Skin of body (tissue), 2 donors: Measurements from ENCODE around the gene RTP2. TPM values are rescaled to one million over a fixed set of nuclear protein-coding genes. Genes with fewer than 3 reads are reported as not detected.

Experiments
- DNase-seq: peaks from one replicate; lab custom pipeline; 2025; lab: John Stamatoyannopoulos, UW
- total RNA-seq: library from RNA; depleted of rRNA; stranded (reverse); fragments of >200 nt; gene quantifications from one replicate; pipeline ENCODE4 v1.2.3, GENCODE V29; 2014

Gene RTP2
- total RNA-seq, result not detected

GRCh38 chr3:187702507-187703033 is at the start of gene RTP2:
Gene RTP2, minus strand, starts transcription at chr3:187702557. Its CDS starts 429 bp downstream, at chr3:187702128.
- no peak for DNase-seq

- DNase-seq, result peak; percentile 53
Observed at GRCh38 chr3:187750513-187751123, 48.3 kb upstream of the RTP2 start.

GRCh38 chr3:187750006-187750512 is 47.7 kb upstream of the RTP2 start:
- peak; percentile 72 for DNase-seq

GRCh38 chr3:187748050-187748481 is 45.7 kb upstream of the RTP2 start:
- DNase-seq, result peak; percentile 56

GRCh38 chr3:187747506-187747905 is 45.1 kb upstream of the RTP2 start:
- no peak for DNase-seq

GRCh38 chr3:187746442-187747281 is 44.3 kb upstream of the RTP2 start:
- DNase-seq, result peak; percentile 64

GRCh38 chr3:187746059-187746441 is 43.7 kb upstream of the RTP2 start:
- peak; percentile 59 for DNase-seq

GRCh38 chr3:187745201-187746058 is 43.1 kb upstream of the RTP2 start, which contains the start of gene BCL6:
Gene BCL6, minus strand, starts transcription at chr3:187745468. Its CDS starts 11,775 bp downstream, at chr3:187733693.
- DNase-seq, result peak; percentile 99

- peak; percentile 79 for DNase-seq
Observed at GRCh38 chr3:187744169-187745151, 42.1 kb upstream of the RTP2 start.

- peak; percentile 43 for DNase-seq
Observed at GRCh38 chr3:187743195-187744141, 41.1 kb upstream of the RTP2 start.

GRCh38 chr3:187742351-187743171 is 40.2 kb upstream of the RTP2 start:
- peak; percentile 47 for DNase-seq

GRCh38 chr3:187741403-187742350 is 39.3 kb upstream of the RTP2 start:
- peak; percentile 75 for DNase-seq

GRCh38 chr3:187740421-187741399 is 38.4 kb upstream of the RTP2 start:
- peak; percentile 81 for DNase-seq

- DNase-seq, result peak; percentile 99
Observed at GRCh38 chr3:187739561-187740332, 37.4 kb upstream of the RTP2 start.

- DNase-seq, result no peak
Observed at GRCh38 chr3:187739094-187739560, 36.8 kb upstream of the RTP2 start.
